Neuronal stem cell (in vitro differentiated cells): ENCODE data around the gene AP3B2.
A peak's percentile ranks its signal among the peaks of the same experiment; 100 is the strongest.

Source experiments
- DNase-seq: peaks from one replicate; pipeline ENCODE4 v3.0.0-alpha.2; 2013; ENCODE audit warnings: low spot score
- H2AFZ ChIP-seq: one replicate; pipeline ENCODE4 v1.6.1; 2013; ENCODE audit warnings: mild to moderate bottlenecking, low read length, inconsistent platforms
- H2AK5ac ChIP-seq: 2 replicates; pipeline ENCODE4 v1.6.1; 2013; ENCODE audit warnings: low read depth, mild to moderate bottlenecking, inconsistent platforms, low read length, moderate library complexity, mixed read lengths
- H2BK120ac ChIP-seq: 2 replicates; pipeline ENCODE4 v1.6.1; 2013; ENCODE audit warnings: low read depth, mild to moderate bottlenecking, inconsistent platforms, low read length, moderate library complexity, mixed read lengths
- H2BK12ac ChIP-seq: one replicate; pipeline ENCODE4 v1.6.1; 2013; ENCODE audit warnings: low read length, inconsistent platforms
- H2BK15ac ChIP-seq: 2 replicates; pipeline ENCODE4 v1.6.1; 2013; ENCODE audit warnings: mild to moderate bottlenecking, low read length, inconsistent platforms, mixed read lengths
- H2BK5ac ChIP-seq: one replicate; pipeline ENCODE4 v1.6.1; 2013; ENCODE audit warnings: inconsistent platforms, mild to moderate bottlenecking, low read length, moderate library complexity
- H3K14ac ChIP-seq: one replicate; pipeline ENCODE4 v1.6.1; 2013; ENCODE audit warnings: low read length, inconsistent platforms
- H3K18ac ChIP-seq: 2 replicates; pipeline ENCODE4 v1.6.1; 2013; ENCODE audit warnings: low read length, inconsistent platforms
- H3K23ac ChIP-seq: 2 replicates; pipeline ENCODE4 v1.6.1; 2013; ENCODE audit warnings: low read depth, mild to moderate bottlenecking, mixed read lengths, low read length, inconsistent platforms; ENCODE audit not compliant: poor library complexity
- H3K27ac ChIP-seq: replicated peaks from 3 replicates; pipeline ENCODE4 v1.5.1; 2013; ENCODE audit warnings: low read length, inconsistent platforms
- H3K27me3 ChIP-seq, 3 experiments: 2 replicates each; pipeline ENCODE4 v1.6.1; 2013; ENCODE audit warnings: low read length in 3 of 3, mild to moderate bottlenecking in 2 of 3, inconsistent platforms in 1 of 3, low read depth in 1 of 3, mixed read lengths in 1 of 3, moderate library complexity in 1 of 3; ENCODE audit not compliant: control insufficient read depth in 3 of 3, insufficient read depth in 3 of 3
- H3K36me3 ChIP-seq, 2 donors: replicated peaks in 1 of 2; 2 replicates each; pipeline ENCODE4 v1.6.1; 2013; ENCODE audit warnings: low read length in 2 of 2; ENCODE audit not compliant: control insufficient read depth in 2 of 2, insufficient read depth in 2 of 2
- H3K4ac ChIP-seq: 2 replicates; pipeline ENCODE4 v1.6.1; 2013; ENCODE audit warnings: inconsistent platforms, mild to moderate bottlenecking, low read length, moderate library complexity
- H3K4me1 ChIP-seq, 2 donors: 1 replicate in 1 of 2; 2 replicates in 1 of 2; pipeline ENCODE4 v1.6.1; 2013; ENCODE audit warnings: low read length in 2 of 2, low read depth in 1 of 2; ENCODE audit not compliant: control insufficient read depth in 2 of 2, insufficient read depth in 1 of 2
- H3K4me2 ChIP-seq: one replicate; pipeline ENCODE4 v1.6.1; 2013; ENCODE audit warnings: mild to moderate bottlenecking, low read length, inconsistent platforms; ENCODE audit not compliant: insufficient read depth, poor library complexity, severe bottlenecking
- H3K4me3 ChIP-seq, 2 donors: 2 replicates each; pipeline ENCODE4 v1.5.1; 2013; ENCODE audit warnings: low read length in 2 of 2, mild to moderate bottlenecking in 2 of 2, inconsistent platforms in 1 of 2, moderate library complexity in 1 of 2
- H3K79me1 ChIP-seq: one replicate; pipeline ENCODE4 v1.6.1; 2013; ENCODE audit warnings: low read depth, mild to moderate bottlenecking, inconsistent platforms, low read length, moderate library complexity
- H3K9ac ChIP-seq: one replicate; pipeline ENCODE4 v1.6.1; 2013; ENCODE audit warnings: mild to moderate bottlenecking, low read depth, low read length, inconsistent platforms; ENCODE audit not compliant: poor library complexity
- H3K9me3 ChIP-seq, 2 donors: replicated peaks in 1 of 2; 2 replicates each; pipeline versions ENCODE3 to v1.6.1; 2013; ENCODE audit warnings: low read length in 2 of 2, mild to moderate bottlenecking in 2 of 2, inconsistent platforms in 1 of 2, low read depth in 1 of 2, mixed read lengths in 1 of 2, moderate library complexity in 1 of 2; ENCODE audit not compliant: control insufficient read depth in 2 of 2, insufficient read depth in 1 of 2
- H4K8ac ChIP-seq: one replicate; pipeline ENCODE4 v1.6.1; 2013; ENCODE audit warnings: low read depth, mild to moderate bottlenecking, inconsistent platforms, low read length, moderate library complexity
- H4K91ac ChIP-seq: one replicate; pipeline ENCODE4 v1.6.1; 2013; ENCODE audit warnings: low read length, low read depth, mild to moderate bottlenecking, inconsistent platforms; ENCODE audit not compliant: poor library complexity
- WGBS, 2 donors: extraction: QIAGEN DNeasy Blood & Tissue Kit; methylation state at CpG; one replicate each; pipeline ENCODE4 v1.1.7; 2013; ENCODE audit warnings: missing lambda C conversion rate in 2 of 2, mixed read lengths in 1 of 2; ENCODE audit not compliant: insufficient read length in 2 of 2, insufficient replicate concordance in 1 of 2; ENCODE audit errors: extremely low coverage in 2 of 2; 5-methylcytosine and 5-hydroxymethylcytosine counted together

The AP3B2 gene

DNA sequence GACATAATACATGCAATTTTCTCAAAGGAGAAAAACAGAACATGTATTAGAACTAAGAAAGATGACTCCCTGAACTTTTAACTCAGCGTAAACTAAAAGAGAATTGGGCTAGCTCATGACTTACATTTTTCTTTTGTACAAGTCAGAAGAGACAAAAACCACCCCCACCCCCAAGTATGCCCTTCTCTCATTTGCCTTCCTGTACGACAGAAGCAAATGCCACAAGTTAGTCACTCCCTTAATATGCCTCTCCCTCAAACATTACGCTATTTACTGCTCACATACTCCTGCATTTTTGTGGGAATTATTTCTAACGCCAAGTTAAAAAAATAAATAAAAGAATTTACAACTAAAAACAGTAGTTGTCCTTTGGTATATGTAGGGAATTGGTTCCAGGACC lies 84.5 kb downstream of the AP3B2 start:
- Histone ChIP-seq H2BK5ac (no peak overlapping the region), H3K4ac (no peak overlapping the region), H3K27ac (no peak overlapping the region), H2AK5ac (no peak overlapping the region), H3K18ac (no peak overlapping the region), H3K4me3 (no peak overlapping the region), H3K9ac (no peak overlapping the region), H3K79me1 (no peaks in the 10 kb centered on the region), H3K36me3 (no peaks in the 10 kb centered on the region), H4K91ac (no peak overlapping the region), H3K4me1 (no peaks in the 10 kb centered on the region), H4K8ac (no peak overlapping the region), H3K14ac (no peak overlapping the region), H3K27me3 (peaks cover 0 to 4% (median 0%) of the 10 kb centered on the region in 3 experiments), H2BK15ac (no peak overlapping the region), H2AFZ (no peak overlapping the region), H3K4me2 (no peak overlapping the region), H2BK12ac (no peak overlapping the region), H2BK120ac (no peak overlapping the region), H3K9me3 (peaks cover 0 to 1% of the 10 kb centered on the region in 2 donors), H3K23ac (no peak overlapping the region)
- WGBS, 2 donors = no CpG with 5 or more reads among the region's 4 CpGs
- DNase-seq = no peak

DNA sequence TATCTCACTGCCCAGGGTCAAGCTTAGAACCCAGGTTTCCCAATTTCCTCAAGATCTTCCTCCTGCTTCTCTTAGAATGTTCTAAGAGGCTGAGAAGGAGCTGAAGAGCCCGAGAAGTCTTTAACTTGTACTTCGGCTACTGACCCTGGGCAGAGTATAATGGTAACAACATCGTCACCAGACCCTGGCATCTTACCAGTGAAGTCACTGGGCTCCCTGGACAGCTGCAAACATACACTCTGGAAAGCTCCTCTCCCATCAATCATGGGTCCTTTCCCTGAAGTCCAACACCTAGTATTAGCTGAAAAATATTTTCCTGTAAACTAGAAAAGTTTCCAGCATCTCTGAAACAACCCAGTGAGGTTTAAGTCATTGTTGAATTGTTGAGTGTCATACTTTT lies 85.2 kb downstream of the AP3B2 start:
- no CpG with 5 or more reads among the region's 3 CpGs for WGBS, 2 donors
- Histone ChIP-seq H2BK5ac (no peak overlapping the region), H3K14ac (no peak overlapping the region), H3K4me3 (no peak overlapping the region), H2BK12ac (no peak overlapping the region), H3K27me3 (peaks cover 0 to 8% (median 0%) of the 10 kb centered on the region in 3 experiments), H3K79me1 (no peaks in the 10 kb centered on the region), H2AFZ (no peak overlapping the region), H3K36me3 (no peaks in the 10 kb centered on the region), H2AK5ac (no peak overlapping the region), H3K23ac (no peak overlapping the region), H3K27ac (no peak overlapping the region), H3K9me3 (peaks cover 0 to 1% of the 10 kb centered on the region in 2 donors), H2BK15ac (no peak overlapping the region), H4K8ac (no peak overlapping the region), H4K91ac (no peak overlapping the region), H3K4me1 (no peaks in the 10 kb centered on the region), H3K9ac (no peak overlapping the region), H2BK120ac (no peak overlapping the region), H3K18ac (no peak overlapping the region), H3K4ac (no peak overlapping the region), H3K4me2 (no peak overlapping the region)
- no peak for DNase-seq

DNA sequence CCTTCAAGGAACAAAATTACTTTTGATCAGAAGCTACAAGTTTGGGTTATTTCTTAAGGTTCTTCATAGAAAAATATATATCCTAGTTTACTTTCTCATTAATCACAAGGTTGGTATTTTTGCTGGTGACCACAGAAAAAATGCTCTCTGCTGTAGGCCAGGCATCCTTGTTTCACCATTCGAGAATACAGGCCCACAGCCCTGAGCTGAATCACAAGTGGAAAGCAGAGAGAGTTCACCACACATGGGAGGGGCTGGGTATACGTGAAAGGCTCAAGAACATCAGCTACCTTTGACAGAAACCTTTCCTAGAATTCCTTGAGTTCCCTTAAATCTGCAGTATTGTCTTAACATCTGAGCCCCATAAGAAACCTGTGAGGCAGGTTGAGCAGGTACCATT lies 85.7 kb downstream of the AP3B2 start:
- H3K9ac ChIP-seq = no peak overlapping the region
- no peak overlapping the region for H3K27ac ChIP-seq
- no peak overlapping the region for H2AFZ ChIP-seq
- DNase-seq = no peak
- H4K91ac ChIP-seq = no peak overlapping the region
- H3K4me3 ChIP-seq = no peak overlapping the region
- H3K79me1 ChIP-seq = no peaks in the 10 kb centered on the region
- no peaks in the 10 kb centered on the region for H3K36me3 ChIP-seq
- H3K18ac ChIP-seq = no peak overlapping the region
- H4K8ac ChIP-seq = no peak overlapping the region
- H2BK15ac ChIP-seq = no peak overlapping the region
- H2BK120ac ChIP-seq = no peak overlapping the region
- H2BK12ac ChIP-seq = no peak overlapping the region
- H2BK5ac ChIP-seq = no peak overlapping the region
- no peak overlapping the region for H3K14ac ChIP-seq
- H3K23ac ChIP-seq = no peak overlapping the region
- no CpG with 5 or more reads among the region's 2 CpGs for WGBS, 2 donors
- no peak overlapping the region for H2AK5ac ChIP-seq
- no peak overlapping the region for H3K4me2 ChIP-seq
- H3K9me3 ChIP-seq = peaks cover 0 to 1% of the 10 kb centered on the region in 2 donors
- H3K4me1 ChIP-seq = no peaks in the 10 kb centered on the region
- H3K27me3 ChIP-seq = peaks cover 0 to 8% (median 0%) of the 10 kb centered on the region in 3 experiments
- H3K4ac ChIP-seq = no peak overlapping the region

DNA sequence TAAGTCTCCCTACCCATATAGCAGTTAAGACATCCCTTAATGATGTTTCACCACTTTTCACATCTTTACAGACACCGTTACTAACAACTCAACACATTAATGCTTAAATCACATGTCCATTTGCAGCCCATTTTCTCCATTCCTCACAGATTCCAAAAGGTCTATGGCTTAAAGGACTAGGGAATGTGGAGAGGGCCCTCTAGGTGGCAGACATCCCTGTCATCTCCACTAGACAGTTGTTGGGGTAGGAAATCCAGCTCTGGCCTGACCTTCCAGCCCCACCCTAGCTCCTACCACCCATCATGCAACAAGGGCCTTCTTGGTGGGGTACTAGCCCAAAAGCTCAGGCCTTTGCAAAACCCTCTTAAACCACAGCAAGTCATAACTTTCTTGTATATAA lies 87.7 kb downstream of the AP3B2 start:
- Histone ChIP-seq H3K4me3 (no peak overlapping the region), H3K27ac (no peak overlapping the region), H3K27me3 (peaks cover 0 to 5% (median 0%) of the 10 kb centered on the region in 3 experiments), H2BK12ac (no peak overlapping the region), H2BK5ac (no peak overlapping the region), H3K4me1 (no peaks in the 10 kb centered on the region), H4K8ac (no peak overlapping the region), H3K79me1 (no peaks in the 10 kb centered on the region), H3K4ac (no peak overlapping the region), H2AFZ (no peak overlapping the region), H3K18ac (no peak overlapping the region), H3K9me3 (peaks cover 0 to 1% of the 10 kb centered on the region in 2 donors), H3K14ac (no peak overlapping the region), H3K23ac (peak overlapping the region; percentile 75), H3K4me2 (no peak overlapping the region), H2AK5ac (no peak overlapping the region), H2BK15ac (no peak overlapping the region), H3K36me3 (no peaks in the 10 kb centered on the region), H4K91ac (no peak overlapping the region), H3K9ac (no peak overlapping the region), H2BK120ac (no peak overlapping the region)
- no CpG with 5 or more reads among the region's 1 CpG for WGBS, 2 donors
- no peak for DNase-seq
